GM15510 (cell line): ENCODE results near the gene ARHGAP45.
A peak's percentile ranks its signal among the peaks of the same experiment; 100 is the strongest.

Source experiments
- POLR2A ChIP-seq: IDR thresholded peaks from 3 replicates; pipeline ENCODE4 v1.6.1; 2011; ENCODE audit warnings: borderline replicate concordance; ENCODE audit not compliant: insufficient read length; ENCODE audit errors: extremely low read depth

The ARHGAP45 gene

DNA sequence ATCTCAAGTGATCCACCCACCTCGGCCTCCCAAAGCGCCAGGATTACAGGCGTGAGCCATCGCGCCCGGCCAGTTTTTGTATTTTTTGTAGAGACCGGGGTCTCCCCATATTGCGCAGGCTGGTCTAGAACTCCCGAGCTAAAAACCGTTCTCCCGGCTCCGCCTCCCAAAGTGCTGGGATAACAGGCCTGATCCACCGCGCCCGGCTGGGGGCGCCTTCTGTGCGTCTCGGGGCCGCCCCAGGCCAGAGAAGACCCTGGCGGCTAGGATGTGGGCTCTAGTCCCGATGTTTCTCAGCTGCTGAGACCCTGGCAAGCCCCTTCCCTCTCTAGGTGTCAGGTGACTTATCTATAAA, 3.6 kb downstream of the ARHGAP45 start:
- TF ChIP-seq POLR2A, result no peak

DNA sequence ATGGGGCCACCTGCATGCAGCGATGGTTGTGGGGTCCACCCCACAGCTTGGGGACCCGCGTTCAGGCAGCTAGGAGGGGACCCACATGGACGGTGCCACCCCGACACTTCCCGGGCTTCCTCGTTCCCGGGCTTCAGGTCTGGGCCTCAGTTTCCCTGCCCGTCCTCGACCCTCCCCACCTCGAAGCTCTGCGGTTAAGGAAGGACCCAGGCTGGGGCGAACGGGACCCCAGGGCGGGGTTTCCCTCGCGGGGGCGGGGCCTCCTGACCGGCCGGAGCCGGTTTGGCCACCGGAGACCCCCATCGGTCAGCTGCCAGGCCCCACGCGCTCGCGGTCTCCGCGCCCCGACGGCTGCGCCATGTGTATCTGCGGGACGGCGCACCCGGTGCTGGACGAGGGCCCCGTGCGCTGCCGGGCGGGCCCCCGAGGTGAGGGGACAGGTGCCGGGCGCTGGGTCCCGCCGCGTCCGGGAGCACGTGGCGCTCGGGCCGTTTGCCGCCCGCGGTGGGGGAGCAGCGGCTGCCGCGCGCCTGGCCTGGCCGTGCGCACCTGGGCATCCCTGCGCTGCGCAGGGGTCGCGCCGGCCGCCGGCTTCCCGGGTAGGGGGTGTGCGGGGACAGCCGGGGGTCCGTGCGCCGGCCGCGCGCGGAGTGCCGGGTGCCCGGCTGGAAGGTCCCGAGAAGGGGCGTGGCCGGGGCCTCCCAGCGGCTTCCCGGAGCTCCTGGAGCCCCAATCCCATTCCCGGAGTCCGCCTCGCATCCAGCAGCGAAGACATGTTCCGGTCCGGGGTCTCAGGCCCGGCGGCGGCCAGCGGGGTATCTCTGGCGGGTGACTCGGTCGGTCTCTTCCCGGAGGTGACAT, 4.2 kb downstream of the ARHGAP45 start:
- peak; percentile 6 for TF ChIP-seq POLR2A

DNA sequence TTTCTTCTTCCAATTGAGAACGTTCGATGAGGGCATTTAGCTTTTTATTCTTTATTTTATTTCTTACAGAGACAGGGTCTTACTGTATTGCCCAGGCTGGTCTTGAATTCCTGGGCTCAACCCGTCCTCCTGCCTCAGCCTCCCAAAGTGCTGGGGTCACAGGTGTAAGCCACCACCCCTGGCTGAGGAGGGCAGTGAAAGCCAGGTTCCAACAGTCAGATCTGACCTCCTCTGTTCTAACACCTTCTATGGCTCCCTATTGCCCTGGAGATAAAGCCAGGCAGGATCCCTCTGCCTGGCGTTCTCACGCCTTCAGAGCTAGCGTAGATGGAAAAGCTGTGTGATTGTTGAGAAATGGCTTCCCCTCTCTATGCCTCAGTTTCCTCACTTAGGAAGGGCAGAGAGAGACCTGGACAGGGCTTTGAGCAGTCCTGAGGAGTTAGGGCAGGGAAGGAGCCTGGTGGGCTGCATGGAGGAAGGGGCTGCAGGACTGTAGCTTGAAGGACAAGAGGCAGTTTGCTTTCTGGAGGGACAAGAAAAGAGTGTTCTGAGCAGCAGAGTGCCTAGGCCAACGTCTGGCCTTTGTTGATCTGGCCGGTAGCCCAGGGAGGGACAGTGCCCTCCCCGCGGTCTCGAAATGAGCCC, 5.5 kb downstream of the ARHGAP45 start:
- TF ChIP-seq POLR2A, result no peak

DNA sequence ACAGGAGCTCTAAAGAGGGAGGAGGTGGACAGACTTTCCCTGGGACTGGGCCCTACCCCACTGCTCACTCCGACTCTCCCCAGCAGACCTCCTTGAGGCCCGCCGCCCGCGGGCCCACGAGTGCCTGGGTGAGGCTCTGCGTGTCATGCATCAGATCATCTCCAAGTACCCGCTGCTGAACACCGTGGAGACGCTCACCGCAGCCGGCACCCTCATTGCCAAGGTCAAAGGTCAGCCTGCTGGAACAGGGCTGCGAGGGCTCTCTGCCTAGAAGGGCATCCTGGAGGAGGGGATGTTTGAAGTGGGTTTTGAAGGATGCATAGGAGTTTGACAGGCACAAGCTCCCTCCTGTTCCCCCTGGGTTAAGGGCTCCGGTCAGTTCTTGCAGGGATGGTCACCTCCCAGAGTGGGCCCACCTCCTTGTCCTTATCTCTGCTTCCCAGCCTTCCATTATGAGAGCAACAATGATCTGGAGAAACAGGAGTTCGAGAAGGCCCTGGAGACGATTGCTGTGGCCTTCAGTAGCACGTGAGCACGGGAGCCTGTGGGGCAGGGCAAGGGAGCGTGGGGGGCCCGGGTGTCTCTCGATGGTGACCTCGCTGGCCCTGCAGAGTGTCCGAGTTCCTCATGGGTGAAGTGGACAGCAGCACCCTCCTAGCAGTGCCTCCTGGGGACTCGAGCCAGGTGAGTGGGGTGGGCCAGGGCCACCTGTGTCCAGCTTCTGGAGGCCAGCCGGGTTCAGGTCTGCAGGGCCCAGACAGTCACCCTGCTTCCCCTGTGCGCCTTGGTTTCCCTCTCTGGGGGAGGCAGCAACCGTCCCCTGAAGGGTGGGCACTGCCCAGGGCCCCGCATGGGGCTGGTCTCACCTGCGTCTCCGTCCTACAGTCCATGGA, 6.3 kb downstream of the ARHGAP45 start:
- TF ChIP-seq POLR2A, result no peak

DNA sequence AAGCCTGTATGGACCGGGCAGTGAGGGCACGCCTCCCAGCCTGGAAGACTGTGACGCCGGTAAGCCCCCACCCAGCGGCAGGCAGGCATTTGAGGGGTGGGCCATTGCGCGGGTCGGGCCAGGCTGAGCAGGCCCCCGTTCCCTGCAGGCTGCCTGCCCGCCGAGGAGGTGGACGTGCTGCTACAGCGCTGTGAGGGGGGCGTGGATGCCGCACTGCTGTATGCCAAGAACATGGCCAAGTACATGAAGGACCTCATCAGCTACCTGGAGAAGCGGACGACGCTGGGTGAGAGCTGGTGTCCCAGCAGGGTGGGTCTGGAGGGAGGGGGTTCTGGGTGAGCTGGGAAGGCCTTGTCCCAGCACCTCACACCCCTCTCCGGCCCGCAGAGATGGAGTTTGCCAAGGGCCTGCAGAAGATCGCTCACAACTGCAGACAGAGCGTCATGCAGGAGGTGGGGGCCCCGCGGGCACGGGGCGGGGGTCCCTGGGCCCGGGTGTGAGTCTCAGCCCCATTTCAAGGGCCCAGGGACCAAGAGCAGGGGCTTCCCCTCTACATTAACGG, 7.1 kb downstream of the ARHGAP45 start:
- TF ChIP-seq POLR2A, result no peak

DNA sequence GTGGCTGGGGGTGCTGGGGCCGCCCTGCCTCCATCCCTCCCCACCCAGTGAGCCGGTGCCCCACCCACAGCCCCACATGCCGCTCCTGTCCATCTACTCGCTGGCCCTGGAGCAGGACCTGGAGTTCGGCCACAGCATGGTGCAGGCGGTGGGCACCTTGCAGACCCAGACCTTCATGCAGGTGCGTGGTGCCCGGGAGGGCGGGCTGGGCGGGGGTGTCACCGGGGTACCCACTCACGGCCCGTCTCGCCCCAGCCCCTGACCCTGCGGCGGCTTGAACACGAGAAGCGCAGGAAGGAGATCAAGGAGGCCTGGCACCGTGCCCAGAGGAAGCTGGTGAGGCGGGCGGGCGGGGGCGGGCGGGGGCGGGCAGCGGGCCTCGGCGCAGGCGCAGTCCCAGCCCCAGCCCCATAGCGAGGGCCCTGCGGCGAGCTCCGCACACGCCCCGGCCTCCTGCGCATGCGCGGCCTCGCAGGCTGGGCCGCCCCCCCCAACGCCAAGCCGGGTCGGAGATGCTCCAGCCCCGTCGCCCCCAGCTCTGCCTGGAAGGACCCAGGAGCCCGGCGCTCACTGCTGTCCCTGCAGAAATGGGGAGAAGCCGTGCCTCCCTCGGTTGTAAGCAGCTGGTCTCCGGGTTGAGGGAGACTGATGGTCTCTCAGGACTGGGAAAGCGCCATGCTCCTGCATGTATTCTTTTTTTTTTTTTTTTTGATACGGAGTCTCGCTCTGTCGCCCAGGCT, 7.7 kb downstream of the ARHGAP45 start:
- no peak for TF ChIP-seq POLR2A

DNA sequence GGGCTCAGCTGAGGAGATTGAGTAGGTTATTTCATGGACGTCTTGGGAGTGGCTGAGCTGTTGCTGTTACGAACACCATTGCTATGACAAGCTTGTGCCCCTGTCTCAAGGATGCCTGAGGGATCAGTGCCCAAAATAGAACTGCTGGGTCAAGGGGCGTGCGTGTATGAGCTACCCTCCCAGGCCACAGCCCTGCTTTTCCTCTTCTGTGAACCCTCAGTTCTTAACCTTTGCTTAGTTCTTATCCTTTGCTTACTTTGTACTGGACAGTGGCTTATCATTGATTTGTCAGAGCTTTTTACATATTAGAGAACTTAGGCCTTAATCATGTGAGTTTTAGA, 9.0 kb downstream of the ARHGAP45 start:
- TF ChIP-seq POLR2A, result no peak

DNA sequence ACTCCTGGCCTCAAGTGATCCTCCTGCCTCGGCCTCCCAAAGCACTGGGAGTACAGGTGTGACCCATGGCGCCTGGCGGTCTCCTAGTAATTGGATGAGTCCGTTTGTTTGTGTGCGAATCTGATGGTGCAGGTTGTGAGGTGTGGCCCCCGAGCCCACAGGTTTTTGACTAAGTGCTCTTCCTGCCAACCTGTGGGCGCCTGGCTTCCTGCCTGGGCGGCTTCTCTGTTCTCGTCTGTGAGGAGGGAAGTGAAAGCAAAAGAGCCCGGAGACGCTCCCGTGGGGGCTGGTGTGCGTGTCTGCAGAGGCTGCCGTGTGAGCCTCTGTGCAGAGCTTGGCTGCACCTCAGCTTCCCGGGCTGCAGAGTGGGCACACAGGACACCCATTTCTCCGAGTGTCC, 10.0 kb downstream of the ARHGAP45 start:
- TF ChIP-seq POLR2A, result no peak

DNA sequence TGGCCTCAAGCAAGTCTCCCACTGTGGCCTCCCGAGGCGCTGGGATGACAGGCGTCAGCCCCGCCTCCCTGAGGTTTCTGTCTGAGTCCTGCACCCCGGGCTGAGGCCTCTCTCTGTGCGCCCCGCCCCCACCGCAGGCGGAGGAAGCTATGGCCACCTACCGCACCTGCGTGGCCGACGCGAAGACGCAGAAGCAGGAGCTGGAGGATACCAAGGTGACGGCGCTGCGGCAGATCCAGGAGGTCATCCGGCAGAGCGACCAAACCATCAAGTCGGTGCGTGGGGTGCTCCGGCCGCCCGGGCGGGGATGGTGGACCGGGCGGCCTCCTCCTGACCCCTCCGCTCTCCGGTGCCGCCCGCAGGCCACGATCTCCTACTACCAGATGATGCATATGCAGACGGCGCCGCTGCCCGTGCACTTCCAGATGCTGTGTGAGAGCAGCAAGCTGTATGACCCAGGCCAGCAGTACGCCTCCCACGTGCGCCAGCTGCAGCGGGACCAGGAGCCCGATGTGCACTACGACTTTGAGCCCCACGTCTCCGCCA, 12.7 kb downstream of the ARHGAP45 start:
- TF ChIP-seq POLR2A, result no peak

DNA sequence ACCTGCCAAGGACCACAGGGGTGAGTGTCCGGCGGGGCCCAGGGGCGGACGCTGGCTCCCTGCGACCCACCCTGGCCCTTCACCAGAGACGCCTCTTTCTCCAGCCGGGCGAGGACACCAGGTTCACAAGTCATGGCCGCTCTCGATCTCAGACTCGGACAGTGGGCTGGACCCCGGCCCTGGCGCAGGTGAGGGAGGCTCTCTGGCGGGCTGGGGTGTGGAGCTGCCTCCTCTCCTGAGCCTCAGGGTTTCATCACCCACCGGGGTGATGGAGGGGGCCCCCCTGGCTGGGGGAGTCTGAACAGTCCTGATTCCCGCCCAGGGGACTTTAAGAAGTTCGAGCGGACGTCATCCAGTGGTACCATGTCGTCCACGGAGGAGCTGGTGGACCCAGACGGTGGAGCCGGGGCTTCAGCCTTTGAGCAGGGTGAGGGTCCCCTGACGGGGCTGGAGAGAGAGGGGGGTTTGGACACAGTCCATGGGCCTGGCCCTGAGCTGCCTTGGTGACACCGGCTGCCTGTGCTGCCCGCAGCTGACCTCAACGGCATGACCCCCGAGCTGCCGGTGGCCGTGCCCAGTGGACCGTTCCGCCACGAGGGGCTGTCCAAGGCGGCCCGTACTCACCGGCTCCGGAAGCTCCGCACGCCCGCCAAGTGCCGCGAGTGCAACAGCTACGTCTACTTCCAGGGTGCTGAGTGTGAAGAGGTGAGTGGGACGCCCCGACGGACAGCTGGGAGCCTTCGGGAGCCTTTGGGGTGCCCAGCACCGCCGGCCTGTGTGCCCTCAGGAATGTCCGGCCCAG, 13.6 kb downstream of the ARHGAP45 start:
- no peak for TF ChIP-seq POLR2A

DNA sequence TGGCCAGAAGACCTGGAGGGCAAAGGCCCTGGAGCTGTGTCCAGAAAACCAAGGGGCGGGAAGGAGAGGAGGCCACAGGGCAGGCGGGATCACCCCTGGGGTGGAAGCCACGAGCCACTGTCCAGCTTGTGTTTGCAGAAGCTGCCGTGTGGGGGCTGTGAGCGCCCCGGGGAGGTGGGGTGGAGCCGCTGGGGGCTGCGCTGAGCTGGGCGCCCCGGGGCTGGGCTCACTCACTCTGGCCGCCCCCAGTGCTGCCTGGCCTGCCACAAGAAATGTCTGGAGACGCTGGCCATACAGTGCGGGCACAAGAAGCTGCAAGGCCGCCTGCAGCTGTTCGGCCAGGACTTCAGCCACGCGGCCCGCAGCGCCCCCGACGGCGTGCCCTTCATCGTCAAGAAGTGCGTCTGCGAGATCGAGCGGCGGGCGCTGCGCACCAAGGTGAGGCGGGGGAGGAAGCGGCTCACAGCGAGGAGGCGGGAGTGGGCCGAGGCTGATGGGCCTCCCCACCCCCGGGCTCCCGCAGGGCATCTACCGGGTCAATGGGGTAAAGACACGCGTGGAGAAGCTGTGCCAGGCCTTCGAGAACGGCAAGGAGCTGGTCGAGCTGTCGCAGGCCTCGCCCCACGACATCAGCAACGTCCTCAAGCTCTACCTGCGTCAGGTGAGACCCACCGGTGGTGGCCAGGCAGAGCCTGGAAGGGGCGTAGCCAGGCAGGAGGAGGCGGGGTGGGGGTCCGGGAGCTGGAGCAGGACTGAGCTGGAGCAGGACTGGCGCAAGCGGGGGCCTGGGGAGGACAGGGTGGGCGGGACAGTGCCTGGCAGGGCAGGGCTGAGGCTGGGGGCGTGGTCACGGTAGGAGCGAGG, 14.6 kb downstream of the ARHGAP45 start:
- TF ChIP-seq POLR2A, result no peak

DNA sequence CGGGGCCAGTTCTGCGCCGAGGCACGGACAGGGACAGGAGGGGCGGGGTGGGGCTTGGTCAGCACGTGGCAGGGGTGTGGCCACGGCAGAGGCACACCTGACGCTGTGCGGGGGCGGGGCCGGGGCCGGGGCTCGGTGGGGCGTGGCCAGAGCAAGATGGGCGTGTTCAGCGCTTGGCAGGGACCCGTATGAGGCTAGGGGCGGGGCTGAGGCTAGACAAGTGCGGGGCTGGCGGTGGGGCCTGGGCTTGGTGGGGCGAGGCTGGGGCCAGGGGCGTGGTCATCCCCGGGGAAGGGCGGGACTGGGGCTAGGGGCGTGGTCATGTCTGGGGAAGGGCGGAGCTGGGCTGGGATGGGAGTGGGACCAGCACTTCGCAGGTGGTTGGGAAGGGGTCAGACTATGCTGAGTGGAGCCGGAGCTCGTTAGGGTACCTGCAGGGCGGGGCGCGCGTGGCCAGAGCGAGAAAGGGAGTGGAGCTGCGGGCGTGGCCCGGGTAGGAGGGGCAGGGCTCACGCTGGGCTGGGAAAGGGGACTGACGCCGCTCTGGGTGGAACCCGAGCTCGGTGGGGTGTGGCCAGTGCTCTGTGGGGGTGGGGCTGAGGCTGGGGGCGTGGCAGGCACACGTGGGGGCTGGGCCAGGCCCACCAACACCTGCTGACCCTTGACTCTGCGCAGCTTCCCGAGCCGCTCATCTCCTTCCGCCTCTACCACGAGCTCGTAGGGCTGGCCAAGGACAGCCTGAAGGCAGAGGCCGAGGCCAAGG, 15.4 kb downstream of the ARHGAP45 start:
- no peak for TF ChIP-seq POLR2A
